ENCODE measurements around the gene PIGC.
A peak's percentile ranks its signal among the peaks of the same experiment; 100 is the strongest.

The PIGC gene

GRCh38 chr1:172427191-172427590 is 16.7 kb downstream of the PIGC start:
- no peak for DNase-seq

DNA sequence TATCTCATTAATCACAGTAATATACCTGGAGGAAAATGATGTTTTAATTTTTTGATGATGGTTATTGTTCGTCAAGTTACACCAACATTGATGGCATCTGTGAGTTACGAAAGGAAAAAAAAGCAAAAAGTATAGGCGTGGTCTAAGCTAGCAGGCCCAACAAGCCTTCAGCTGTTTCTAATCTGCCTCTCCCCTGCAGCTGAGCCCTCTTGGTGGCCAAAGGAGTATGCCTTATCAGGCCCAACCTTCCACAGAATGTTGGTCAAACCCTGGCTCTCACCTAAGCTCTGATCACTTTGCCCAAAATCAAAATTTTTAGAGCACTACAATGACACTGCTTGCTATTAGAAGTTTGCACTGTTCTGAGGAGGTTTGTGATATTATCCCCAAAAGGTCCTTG is 18.5 kb downstream of the PIGC start:
- no peak for DNase-seq

DNA sequence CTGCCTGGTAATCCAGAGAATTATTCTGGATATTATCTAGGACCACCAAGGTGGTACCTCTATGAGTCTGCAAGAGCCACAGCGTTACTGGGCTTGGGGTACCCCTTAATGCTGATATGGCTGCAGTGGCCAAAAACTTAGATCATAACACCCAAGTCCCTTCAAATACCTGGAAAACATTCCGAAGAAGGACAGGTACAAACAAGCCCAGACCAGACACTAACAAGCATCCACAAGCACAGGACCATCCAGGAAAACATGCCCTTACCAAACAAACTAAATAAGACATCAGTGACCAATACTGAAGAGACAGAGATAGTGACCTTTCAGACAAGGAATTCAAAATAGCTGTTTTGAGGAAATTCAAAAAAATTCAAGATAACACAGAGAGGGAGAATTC is 20.5 kb downstream of the PIGC start:
- DNase-seq: no peak

DNA sequence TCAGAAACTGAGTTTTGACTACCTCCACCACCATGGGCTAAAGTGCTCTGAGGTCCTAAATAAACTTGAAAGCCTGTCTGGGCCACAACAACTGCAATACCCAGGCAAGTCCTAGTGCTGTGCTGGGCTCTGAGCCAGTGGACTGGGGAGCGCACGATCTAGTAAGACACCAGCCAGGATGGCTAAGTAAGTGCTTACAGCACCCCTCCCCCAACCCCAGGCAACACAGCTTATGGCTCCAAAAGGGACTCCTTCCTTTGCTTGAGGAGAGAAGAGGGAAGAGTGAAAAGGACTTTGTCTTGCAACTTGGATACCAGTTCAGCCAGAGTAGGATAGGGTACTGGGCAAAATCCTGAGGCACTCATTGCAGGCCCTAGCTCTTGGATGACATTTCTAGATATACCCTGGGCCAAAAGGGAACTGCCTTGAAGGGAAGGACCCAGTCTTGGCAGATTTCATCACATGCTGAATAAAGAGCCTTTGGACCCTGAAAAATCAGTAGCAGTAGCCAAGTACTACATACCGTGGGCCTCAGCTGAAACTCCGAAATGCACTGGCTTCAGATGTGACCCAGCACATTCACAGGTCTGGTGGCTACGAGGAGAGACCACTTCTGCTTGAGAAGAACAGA is 21.8 kb downstream of the PIGC start:
- no peak for DNase-seq

GRCh38 chr1:172420385-172420784 is 23.5 kb downstream of the PIGC start, which contains the start of gene C1orf105:
Gene C1orf105, plus strand, starts transcription at chr1:172420685. Its CDS starts 201 bp downstream, at chr1:172420886.
- DNase-seq: no peak

DNA sequence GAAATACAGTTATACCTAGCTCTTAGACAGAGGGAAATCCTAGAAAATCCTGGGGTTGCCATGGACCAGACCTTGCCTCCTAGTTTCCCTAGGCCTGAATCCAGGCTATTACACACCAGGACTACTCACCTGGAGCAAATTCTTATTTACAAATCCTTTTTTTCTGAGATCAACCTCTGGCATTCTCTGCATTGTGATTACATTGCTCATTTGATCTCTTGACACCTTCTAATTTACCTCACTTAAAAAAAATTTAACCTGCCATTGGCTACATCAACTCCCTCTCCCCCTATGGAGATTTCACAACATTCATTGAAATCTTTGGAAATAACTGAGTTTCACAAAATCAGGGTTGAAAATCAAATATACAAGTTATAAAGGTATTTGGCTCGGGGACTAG is 26.3 kb downstream of the PIGC start:
- DNase-seq: no peak

DNA sequence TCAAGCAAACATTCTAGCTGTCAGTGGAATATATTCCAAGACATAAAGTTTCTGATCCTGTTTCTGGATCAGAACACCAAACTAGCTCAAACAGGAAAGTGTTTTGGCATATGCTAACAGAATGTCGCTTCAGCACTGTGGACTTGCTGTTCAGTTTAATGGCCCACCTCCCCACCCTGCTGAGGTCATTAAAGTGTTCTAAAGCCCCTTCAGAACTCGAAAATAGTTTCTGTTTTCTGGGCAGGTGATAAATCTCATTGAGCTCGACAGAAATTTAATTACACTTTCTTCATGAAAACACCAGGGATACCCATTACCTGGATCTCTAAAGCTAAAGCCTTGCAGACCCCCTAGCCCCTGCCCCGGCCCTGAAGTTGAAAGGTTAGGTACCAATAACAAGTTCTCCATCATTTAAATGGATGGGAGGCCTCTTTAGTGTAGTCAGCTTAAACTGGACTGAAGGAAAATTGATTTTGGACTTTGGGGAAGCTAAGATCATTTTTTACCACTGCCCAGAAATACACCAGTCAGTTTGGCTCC is 27.3 kb downstream of the PIGC start:
- no peak for DNase-seq

DNA sequence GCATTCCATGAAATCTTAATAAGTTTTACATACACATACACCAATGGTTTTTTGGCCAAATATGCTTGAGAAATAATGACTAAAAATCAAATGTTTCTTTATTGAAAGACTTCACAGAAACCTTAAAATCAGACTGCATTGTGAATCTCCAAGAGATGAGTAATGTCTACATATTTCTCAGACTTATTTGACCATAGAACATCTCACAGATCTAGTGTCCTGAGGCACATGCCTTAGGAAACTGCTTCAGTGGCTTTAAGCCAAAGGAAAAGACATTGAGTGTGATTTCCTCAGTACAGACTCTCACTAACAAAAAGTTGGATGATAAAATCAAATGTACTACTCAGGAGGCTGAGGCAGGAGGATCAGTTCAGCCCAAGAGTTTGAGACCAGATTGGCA is 29.5 kb downstream of the PIGC start:
- no peak for DNase-seq

- DNase-seq: no peak
Observed at GRCh38 chr1:172411791-172412338, 32.0 kb downstream of the PIGC start.

GRCh38 chr1:172410027-172410426 is 33.8 kb downstream of the PIGC start:
- DNase-seq: no peak

GRCh38 chr1:172408958-172409357 is 34.9 kb downstream of the PIGC start:
- DNase-seq: no peak

GRCh38 chr1:172406968-172407367 is 36.9 kb downstream of the PIGC start:
- no peak for DNase-seq

DNA sequence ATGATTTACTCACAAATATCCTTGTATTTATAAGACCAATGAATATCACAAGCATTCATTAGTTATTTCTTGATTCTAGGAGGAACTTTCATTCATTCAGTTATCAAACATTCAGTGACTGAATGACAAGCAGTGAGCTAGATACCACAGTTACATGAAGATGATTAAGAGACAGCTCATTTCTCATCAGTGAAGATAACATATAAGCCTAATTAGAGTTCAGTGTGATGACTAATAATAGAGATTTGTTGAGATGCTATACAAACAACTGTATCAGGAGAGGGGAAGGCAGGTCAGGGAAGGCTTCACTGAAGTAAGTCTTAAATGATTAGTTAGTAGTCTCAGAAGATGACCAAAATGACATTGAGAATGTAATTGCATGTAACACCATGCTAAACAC is 38.0 kb downstream of the PIGC start:
- DNase-seq: no peak

DNA sequence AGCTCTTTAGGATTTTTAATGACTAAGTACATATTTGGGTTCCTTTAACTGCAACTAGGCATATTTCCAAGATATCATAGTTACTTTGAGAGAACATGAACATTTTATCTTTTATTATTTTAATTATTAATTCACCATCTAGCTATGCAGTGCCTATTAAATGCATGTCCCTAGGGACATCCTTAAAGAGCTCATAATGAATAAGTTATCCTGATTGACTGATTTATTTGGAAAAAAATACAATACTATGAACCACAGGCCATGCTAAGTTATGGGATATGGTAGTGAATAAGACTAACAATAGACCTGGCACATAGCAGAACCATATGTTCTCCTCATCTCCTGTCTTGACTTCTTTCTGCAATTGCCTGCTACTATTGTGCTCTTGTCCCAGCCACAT is 39.7 kb downstream of the PIGC start:
- no peak for DNase-seq

DNA sequence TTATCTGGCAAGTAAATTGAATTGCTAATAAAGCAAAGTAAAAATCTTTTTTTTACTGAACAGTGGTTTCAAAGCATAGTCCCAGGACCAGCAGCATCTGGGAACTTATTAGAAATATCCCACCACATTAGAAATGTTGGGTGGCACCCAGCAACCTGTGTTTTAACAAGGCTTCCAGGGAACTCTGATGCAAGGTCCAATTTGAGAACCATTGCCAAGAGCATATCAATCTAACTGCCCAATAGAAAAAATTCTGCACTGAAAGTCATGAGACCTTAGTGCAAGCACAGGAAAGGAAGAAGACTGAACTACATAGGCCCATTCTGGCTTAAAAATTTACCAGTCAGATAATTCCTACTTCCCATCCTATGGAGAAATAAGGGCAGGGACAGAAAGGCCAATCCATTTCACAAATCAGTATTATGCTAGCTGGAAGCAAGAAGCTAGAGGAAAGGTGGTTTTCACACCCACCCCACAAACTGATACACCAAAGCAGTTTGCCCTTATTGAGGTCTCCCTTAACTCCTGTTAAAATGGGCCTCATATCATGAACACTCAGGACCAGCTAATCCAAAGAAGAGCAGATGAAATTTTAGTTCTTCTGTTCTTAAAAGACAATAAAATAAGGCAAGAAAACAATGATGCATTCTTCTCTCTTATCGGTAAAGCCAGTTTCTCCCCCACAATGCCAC is 40.8 kb downstream of the PIGC start:
- DNase-seq: no peak

DNA sequence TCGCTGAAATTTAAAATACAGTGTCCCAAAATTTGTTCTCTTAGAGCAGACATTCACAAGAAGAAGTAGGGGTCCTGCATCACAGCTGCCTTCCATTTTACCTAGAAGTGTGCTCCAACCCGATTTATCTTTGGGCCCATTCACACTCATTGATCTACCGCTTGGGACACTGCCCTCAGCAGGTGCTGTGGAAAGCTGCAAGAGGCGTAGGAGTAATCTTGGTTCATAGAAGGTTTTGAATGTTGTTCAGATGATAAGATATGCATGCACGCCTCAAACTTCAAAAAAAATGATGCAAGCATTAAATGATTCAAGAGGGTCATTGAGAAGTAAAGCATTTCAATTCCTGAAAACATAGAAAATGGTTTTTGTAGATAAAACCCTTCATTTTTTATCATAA is 42.0 kb downstream of the PIGC start:
- no peak for DNase-seq

DNA sequence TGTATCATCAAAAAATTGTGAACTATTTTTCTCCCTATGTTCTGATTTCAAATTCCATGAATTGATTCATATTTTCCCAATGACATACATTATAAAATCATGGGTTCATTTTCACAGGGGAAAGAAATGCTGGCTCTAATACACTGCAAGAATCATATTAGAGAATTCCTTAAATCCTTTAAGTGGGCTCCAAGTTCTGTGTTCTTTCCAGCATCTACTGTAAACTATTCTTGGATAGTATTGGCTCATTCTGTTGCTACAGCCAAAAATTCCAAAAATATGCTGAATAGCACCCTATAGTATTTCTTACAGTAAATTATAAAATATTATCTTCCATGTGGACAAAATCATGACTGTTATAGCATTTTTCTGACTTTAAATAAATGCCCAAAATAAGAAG is 42.4 kb downstream of the PIGC start:
- no peak for DNase-seq

- DNase-seq: no peak
Observed at GRCh38 chr1:172400722-172401105, 43.2 kb downstream of the PIGC start.

DNA sequence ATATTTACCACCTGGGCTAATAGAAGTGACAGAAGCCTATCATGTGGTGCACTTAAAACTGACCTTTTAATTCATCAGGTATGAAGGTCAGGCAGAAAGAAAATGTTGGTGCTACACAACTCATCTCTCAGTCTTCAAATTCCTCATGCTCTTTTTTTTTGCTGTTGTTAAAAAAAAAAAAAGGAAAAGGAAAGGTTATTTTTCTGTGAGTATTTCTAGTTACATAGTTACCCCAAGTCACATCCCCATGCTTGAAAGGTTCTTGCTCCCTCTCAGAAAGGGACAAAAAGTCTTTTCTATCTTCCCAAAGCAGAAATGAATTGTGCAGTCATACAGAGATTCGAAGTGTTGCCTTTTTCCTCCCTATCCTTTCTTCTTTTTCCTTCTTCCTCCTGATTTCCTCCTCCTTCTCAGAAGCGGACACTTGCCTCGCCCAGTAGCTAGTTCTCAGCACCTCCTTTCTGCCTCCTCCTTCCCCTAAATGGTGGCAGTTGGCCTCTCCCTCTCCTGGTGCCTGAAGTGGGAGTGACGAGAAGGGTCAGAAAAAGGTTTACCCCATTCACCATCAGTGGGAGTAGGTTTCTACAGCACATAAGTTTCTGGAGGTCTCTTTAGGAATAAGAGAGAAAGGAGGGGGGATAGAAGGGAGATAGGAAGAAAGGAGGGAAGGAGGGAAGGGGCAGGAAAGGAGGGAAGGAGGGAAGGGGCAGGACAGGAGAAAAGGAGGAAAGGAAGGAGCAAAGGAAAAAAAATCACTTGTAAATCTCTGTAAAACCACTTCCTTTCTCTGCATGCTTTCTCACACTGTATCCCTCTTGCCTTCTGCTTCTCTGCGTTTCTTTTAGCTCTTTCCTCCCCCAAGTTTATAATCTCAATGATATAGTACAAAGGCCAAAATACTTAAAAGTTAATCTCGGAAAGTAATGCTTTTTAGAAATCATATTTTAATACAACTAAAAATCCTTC is 43.8 kb downstream of the PIGC start:
- DNase-seq: peak; percentile 66

DNA sequence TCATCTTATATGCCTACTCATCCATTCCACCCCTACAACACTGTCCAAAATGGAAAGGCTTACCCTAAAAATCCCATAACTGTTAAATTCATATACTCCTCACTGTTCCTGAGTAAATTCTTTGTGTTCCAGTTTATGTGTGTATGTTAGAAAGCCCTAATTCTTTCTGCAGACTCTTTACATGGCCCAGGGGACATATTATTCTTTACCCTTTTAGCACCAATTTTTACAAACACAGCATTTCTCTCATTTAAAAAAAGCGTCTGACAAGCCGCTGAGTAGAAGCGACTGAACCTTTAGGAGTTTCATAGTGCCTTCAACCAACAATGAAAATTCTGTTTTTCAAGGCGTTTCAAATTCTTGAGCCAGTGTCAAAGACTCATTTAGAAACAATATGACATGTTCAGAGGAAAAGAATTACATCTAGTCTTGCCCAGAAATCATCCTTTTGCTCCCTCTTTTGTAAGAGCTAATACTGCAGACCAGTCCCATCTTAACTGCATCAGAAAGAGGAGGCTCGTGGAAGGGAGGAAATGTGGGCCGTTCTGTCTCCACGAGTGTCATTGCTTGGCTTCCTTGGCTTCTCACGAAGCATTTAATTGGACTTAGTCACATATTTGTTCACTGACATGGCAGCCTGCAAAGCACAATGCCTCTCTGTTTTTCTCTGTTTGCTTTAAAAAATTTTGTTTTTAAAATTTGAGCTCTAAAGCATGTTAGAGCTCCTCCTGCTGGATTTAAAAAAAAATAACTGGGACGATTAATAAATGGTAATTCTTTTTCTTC is 44.7 kb downstream of the PIGC start:
- DNase-seq: peak; percentile 91

DNA sequence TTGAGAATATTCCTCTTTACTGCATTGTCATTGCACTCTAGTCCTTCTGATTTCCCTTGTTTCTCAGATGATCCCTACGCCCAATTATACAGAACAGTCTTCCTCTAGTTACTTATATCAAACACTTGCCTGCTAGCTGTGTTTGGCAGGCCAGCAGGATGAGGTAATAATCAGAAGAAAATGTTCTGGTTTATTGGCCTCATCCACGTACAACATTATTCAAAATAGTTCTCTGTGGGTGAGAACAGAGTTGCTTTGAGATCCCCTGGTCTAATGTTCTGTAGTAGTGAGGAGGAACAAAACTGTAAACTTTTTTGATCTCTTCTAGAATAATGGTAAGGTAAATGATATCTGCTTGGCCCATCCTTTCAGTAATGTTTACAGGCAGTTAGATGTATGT is 45.7 kb downstream of the PIGC start:
- no peak for DNase-seq

- DNase-seq: no peak
Observed at GRCh38 chr1:172397633-172398032, 46.2 kb downstream of the PIGC start.
